ENCODE measurements around the gene ACTR3C.
A peak's percentile ranks its signal among the peaks of the same experiment; 100 is the strongest.
"Not testable (repeated sequence)": the region's sequence is repeated elsewhere in the genome, so short reads cannot be mapped to it uniquely, and the experiment has no call there.

ACTR3C gene

DNA sequence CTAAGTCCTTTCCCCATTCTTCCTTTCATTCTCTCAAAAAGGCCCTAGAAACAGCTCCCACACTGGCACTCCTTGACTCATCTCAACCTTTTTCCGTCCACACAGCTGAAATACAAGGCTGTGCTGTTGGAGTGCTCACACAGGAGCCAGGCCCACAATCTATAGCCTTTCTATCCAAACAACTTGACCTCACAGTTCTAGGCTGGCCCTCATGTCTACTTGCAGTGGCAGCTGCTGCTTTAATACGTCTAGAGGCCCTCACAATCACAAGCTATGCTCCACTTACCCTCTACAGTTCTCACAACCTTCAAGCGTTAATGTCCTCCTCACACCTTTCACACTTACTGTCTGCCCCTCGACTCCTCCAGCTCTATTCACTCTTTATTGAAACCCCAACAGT is 12.2 kb downstream of the ACTR3C start:
- no peak for DNase-seq

DNA sequence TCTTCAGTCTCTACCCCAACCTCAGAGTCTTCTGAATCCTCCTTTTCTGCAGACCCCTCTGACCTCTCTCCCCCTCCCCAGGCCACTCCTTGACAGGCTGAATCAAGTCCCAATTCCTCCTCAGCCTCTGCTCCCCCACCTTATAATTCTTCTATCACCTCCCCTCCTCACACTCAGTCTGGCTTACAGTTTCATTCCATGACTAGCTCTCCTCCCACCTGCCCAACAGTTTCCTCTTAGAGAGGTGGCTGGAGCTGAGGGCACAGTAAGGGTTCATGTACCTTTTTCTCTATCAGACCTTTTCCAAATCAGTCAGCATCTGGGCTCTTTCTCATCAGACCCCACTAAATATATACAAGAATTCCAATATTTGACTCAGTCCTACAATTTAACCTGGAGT is 14.8 kb downstream of the ACTR3C start:
- no peak for DNase-seq

DNA sequence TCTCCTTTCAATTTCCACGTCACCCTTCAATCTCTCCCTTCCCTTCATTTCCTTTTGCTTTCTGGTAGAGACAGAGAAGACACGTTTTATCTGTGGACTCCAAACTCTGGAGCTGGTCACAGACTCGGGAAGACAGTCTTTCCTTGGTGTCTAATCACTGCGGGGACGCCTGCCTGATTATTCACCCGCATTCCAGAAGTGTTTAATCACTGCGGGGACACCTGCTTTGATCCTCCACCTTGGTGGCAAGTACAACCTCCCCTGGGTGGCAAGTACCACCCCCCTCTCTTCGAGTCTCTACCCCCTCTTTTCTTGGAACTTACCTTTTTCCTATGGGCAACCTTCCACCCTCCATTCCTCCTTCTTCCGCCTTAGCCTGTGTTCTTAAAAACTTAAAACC is 15.4 kb downstream of the ACTR3C start:
- DNase-seq, result no peak

DNA sequence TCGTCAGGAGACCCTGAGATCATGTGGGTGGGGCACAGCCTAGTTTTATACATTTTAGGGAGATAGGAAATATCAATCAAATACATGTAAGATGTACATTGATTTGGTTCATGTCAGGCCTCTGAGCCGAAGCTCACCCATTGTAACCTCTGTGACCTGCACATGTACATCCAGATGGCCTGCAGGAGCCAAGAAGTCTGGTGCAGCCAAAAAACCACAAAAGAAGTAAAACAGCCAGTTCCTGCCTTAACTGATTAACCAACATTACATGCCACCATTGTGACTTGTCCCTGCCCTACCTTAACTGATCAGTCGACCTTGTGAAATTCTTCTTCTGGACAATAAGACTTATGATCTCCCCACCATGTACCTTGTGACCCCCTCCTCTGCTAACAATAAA is 16.2 kb downstream of the ACTR3C start:
- no peak for DNase-seq

DNA sequence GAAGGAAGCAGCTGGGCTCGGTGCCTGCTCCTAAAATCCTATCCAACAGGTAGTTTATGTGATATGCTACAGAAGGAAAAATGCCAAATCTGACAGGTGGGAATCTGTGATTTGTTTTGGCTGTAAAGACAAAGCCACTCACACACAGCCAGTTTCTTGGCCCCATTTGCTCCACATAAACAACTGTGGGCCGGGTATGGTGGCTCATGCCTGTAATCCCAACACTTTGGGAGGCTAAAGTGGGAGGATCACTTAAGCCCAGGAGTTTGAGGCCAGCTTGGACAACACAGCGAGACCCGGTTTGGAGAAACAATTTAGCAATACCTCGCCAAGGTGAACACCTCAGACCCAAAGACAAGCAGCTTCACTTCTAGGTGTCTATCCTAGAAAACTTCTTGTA is 17.0 kb downstream of the ACTR3C start:
- DNase-seq, result not testable (repeated sequence)

DNA sequence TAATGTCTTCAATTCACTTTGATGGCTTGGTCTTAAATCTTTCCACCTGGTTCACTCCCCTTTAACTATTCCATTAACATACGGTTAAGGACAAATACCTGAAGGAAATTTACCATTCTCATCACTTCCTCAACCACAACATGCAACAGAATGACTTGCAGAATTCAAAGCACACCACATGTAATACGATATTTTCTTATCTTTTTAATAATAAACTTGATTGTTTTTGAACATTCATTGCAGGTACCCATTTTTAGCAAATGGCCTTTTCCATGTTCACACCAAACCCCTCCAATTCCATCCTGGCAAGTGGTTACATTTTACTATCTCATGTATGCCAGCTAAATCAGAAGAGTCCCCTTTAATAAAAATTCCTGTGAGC is 17.5 kb downstream of the ACTR3C start:
- DNase-seq, result not testable (repeated sequence)

DNA sequence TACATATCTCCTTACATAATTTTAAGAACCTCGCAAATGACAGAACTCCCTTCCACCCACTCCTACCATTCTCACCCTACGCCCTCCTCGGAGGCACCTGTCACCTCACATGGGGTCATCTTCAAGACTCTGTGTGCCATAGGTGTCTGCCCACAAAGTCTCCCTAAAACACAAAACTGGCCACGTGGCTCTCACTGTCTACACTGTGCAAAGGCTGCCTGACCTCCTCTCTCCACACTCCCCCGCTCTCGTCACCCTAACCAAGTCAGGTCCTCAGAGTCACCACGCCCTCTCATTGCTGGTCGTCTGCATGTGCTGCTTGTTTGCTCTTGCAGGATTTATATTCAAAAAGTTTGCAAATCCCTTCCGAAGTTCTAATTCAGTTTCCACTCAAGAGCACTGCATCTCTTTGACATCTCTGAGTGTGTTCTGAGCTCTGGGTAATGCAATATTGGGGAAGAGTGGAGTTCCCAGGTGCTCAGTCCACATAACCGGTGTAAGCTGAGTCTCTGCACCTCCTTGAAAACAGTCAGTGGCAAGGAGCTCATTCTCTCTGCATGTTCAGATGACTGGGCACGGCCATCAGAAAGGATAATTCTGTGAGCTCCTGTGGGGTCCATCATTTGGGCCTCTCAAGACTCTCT is 18.0 kb downstream of the ACTR3C start:
- not testable (repeated sequence) for DNase-seq

DNA sequence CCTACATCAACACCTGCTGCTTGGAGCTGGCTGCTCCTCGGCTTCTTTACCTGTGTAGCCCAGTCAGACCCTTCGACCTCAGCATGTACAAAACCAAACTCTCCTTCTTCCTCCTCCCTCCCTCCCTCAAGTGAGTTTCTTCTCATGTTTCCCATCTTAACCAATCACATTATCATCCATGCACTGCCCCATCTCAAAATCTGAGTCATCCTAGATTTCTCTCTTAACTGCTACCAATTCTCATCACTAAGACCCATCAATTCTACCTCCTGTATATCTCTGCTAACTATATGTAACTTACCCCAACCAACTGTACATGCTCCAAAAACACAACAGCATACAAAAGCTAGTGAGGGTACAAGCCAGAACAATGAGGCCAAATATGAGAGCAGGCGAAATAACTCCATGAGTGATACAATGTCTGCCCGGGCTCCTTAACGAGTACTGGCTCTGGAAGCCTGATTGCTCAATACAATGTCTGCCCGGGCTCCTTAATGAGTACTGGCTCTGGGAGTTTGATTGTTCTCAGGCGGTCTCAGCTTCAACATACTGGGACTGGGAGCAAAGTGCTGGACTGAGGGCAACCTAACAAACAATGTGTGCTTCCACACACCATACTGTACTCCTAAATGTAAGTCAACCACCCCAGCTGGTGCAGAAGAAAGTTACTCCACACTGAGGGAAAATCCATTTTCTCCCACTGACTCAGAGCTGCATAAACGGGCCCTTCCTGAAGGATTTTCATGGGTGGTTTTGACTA is 18.7 kb downstream of the ACTR3C start:
- not testable (repeated sequence) for DNase-seq

DNA sequence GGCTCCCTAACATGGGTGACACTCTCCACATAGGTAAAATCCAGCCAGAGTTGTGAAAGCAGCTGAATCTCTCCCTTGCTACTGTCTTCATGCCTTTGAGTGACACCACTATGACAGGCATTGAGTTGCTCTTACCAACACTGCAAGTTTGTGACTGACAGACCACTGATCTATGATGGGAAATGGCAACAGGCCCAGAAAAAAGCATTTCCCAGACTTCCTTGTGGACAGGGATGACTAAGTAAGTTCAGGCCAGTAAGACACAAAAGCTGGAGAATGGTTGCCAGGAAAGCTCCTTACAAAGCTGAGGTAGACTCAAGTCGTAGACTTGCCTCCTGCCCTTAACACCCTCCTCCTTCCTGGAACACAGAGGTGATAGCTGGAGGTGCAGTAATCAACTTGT is 20.4 kb downstream of the ACTR3C start:
- not testable (repeated sequence) for DNase-seq

DNA sequence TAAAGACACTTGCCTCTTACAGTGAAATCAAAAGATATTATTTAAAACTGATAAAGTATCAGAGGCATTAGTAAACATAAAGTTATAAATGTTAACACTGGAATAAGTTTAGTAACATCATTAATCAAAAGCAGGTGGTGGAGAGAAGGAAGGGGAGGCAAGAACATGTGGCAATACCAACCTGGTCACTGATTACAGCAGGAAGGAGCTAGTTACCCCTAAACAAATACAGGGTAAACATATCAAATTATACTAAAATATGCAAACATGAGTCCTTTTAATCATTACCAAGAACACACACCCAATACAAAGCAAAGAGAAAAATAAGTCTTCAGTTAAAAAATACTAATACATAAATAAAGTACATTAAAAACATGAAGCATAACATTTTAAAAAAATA is 25.4 kb downstream of the ACTR3C start:
- DNase-seq, result not testable (repeated sequence)

DNA sequence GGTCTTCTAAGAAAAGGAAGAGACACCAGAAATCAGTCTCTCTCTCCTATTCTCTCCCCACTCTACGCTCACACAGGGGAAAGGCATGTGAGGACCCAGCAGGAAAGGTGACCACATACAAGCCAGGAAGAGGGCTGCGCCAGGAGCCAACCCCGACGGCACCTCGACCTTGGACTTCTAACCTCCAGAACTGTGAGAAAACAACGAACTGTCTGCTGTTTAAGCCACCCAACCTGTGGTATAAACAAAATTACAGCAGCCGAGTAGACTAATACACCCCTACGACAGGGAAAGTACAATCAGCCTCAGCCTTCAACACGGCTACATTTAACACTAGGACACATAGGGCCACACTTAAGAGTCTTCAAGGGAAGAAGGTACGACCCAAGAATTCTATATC is 26.5 kb downstream of the ACTR3C start:
- not testable (repeated sequence) for DNase-seq

DNA sequence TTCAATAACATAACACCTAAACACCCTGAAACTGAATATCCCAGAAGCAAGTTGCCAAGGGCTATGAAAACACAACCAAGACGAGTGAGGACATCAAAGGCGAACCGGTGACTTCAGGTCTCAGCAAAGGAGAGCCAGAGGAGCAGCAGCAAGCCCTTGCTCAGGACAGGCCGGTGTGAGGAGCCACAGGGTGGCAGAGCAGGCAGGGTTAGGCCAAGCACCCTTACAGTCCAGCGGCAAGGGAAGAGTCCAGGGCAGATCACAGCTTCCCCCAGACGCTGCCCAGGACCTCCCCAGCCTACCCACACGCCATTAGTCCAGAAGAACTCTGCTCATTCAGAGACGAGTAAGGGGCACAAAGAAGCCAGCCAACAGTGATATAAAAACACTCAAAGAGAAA is 27.7 kb downstream of the ACTR3C start:
- DNase-seq, result not testable (repeated sequence)

DNA sequence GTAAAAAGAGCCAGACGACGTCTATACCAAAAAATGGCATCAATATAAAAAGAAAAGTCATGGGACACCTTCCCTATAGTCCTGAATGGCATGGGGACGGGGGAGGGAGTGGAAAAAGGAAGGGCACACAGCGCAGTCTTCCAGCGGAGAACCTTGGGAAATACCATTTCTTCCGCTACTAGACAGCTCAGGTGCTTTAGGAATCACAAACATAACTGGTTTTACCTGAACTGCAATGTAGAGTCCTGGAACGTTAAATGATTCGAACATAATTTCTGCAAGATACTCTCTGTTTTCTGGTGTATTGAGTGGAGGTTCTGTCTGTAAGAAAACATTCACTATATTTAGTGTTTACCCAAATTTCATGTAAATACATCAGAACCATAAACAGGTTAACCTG is 28.3 kb downstream of the ACTR3C start:
- DNase-seq, result not testable (repeated sequence)

DNA sequence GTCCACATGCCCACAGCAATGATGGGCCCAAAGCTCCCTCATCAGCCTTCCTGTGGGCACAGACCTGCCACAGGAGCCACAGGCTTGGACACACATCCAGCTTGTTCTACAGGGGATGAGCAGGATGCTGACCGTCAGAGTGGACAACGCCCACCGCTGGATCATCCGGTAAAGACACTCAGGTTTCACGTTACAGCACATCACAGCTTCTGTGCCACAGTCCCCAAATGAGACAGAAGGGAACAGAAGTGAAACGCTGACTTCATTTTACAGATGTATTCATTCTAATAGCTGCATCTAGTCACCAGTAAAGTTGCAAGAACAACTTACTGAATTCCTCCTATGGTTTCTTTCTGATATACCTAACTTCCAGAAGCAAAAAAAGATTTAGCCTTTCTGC is 33.0 kb downstream of the ACTR3C start:
- DNase-seq, result not testable (repeated sequence)

DNA sequence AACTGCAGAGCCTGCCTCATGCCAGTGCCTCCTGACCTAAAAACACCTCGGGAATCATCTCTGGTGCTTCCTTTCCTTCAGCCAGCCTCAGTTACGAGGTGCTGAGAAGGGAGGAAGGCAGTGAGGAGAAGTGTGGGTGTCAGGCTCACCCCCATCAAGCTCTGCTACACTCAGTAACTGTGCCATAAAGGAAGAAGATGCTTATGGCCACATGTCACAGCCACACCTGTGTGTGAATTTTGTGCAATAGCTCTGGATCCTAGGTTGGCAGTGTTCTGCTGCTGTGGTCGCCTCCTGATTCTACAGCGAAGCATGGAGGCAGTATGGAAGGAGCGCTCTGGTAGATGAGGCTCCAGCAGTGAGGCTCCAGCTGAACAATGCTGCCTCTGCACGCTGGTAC is 34.5 kb downstream of the ACTR3C start:
- DNase-seq, result not testable (repeated sequence)

DNA sequence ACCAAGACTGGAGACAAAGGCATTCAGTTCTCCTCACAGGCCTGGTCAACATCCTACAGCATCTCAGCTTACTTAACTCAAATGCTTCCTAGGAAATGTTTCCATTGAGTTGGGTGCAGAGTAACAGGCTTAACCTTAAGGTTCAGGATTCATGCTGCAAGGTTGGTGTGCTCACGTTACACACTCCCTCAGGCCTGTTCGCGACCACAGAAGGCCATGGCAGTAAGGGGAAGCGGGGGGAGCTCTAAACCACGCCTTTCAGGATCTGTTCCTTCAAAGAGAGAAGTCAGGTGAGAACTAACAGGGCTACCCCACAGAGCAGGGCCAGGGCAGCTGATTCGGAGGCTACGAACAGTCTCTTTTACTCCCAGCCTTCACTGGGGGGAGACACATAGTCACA is 35.5 kb downstream of the ACTR3C start:
- DNase-seq, result not testable (repeated sequence)

DNA sequence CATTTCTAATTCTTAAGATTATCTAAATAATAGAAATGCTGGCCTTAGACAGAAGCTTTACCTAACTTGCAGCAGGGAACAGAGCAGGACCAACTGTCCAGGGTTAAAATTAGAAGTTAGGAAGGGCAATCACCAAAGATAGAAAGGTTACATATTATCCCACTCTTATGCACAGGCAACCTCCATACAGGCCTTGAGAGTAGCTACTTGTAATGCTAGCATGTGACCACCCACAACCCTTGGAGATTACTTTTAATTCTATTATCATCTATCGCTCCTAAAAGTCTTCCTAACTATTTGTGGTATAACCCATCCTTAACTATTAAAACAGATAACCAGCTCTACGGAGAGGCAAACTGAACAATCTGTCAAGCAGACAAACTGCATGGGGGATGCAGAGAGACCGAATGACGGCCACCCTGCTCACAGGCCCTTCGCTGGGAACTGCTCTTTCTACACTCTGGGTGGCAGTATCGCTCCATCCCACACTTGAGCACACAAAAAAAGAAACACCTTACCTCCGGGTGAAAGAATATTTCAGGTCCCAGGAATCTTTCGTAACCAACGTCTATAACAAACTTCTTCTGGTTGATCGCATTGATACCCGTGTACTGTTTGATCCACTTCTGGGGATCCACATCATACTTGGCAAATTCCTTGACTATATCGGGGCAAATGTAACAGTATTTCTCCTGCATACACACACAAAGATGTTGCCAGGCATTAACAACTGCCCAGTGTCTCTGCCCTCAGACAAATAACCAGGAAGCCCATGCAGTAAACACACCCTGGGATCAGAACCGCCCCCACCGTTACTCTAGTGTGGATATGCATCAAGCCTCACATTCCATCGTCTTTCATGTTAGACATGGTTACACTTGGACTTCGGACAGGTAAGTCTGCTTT is 37.2 kb downstream of the ACTR3C start:
- peak; percentile 17 for DNase-seq

DNA sequence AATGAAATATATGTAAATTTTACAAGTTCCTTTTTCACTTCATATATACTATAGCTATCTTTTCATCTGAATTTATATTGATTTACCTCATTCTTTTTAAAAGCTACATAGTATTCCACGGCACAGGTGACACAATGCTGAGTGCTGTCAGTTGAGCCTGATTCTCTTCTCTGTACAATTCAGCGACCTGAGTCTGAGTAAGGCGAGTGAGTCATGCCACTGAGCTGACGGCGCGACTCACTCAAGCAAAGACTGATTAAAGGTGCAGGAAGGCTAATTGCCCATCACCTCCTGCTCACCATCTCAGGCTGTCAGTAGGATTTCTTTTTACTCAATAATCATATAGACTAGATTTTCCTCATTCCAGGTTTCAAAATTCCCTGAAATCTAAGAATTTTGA is 39.7 kb downstream of the ACTR3C start:
- DNase-seq, result not testable (repeated sequence)

DNA sequence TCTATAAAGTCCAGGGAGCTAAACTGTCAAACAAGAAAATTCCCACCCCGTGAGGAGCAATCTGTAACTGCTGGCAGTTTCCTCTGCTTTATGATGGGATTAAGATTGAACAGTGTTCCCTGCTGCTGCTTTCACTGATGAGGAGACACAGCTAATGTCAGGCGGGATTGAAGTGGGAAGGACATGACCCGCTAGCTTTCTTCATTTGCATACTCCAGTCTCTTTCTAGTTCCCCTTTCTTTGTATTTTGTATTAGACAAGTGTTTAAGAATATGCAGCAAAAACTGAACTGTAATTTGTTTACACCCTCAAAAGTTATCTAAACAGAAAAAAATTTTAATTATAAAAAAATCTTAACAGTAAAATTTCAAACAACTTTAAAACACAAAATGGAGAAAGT is 40.2 kb downstream of the ACTR3C start:
- DNase-seq, result not testable (repeated sequence)

DNA sequence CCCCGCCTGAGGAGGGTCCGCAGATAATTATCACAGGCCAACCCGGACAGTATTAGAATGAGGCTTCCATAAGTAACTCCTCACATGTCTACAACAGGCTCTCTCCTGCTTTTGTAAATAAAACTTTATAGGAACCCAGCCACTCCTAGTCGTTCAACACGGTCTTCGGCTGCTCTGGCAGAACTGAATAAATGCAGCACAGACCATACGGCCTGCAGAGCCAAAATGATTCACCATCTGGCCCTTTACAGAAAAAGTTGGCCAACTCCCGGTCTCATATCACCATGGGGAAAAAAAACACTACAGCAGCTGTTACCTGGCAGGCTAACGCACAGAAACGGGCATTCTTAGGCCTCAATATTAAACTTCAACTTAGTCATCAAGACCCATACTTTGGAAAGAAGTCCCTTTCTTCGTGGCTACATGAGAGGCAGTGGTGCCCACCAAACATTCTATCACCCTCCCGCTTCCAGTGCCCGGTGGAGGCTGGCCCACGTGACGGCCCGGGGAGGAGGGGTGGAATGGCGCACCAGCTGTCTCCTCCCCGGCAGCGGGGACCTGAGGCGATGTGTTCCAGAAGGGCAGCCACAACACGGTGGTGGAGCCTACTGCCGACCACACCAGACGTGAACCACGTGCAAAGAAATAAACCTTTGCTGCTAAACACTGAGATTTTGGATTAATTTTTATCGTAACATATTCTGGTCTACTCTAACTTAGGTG is 41.5 kb downstream of the ACTR3C start:
- DNase-seq, result not testable (repeated sequence)

DNA sequence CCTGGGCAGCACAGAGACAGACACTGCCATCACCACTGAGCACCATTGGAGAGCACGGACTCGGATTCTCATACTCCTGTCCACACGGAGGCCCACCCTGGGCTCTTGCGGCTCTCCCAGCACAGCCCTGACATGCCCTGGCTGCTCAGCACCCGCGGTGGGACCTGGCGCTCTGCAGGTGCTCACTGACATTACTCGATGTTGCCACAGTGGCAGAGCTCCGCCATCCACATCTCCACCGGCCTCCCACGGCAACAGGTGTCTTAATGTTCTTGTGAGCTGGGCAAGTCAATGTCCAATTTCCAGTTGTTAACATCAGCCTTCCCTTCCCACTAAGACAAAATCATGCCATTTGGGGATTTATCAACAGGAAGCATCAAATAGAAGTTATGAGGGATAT is 45.0 kb downstream of the ACTR3C start:
- DNase-seq, result not testable (repeated sequence)

DNA sequence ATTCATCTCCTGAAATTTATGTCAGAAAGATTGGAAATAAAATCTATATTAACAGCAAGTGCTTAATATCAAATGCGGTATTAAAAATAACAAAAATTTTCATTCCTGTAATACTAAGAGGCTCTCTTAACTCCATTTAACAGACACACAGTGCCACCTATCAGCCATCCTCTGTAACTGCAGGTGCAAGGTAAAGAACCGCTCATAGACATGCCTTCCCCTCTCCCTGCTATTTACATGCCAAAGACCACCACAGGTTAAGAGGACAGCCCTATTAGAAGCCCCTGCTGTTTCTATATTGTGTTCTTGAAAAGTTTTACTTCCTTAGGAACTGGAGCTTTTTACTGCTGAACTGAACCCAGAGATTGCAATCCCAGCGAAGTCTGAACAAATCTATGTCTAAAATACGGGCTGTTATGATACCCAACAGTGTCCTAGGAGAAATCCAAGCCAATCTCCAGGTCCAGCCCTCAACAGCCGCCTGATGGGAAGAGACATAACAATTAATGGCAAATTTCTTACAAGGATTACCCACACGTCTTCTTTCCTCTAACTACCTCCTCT is 47.1 kb downstream of the ACTR3C start:
- DNase-seq, result peak; percentile 34

All from stimulated activated CD4-positive, alpha-beta T cell treated with anti-CD3 and anti-CD28 coated beads, Interleukin-4, amount 100 ng/mL, for 24 hours (primary cell).